NK-92 (cell line): ENCODE data around the gene ZNF367.

Source experiments
- DNase-seq: peaks from one replicate; lab custom pipeline; 2025; ENCODE audit not compliant: unreplicated experiment; lab: John Stamatoyannopoulos, UW

The ZNF367 gene

GRCh38 chr9:96437454-96437853 is 19.3 kb upstream of the ZNF367 start:
- no peak for DNase-seq

GRCh38 chr9:96436456-96437126 is 18.4 kb upstream of the ZNF367 start:
- DNase-seq, result no peak

GRCh38 chr9:96436063-96436455 is 17.9 kb upstream of the ZNF367 start:
- no peak for DNase-seq

- DNase-seq, result no peak
Measured at GRCh38 chr9:96435345-96435744, 17.2 kb upstream of the ZNF367 start.

- DNase-seq, result no peak
Measured at GRCh38 chr9:96430377-96430776, 12.2 kb upstream of the ZNF367 start.

- DNase-seq, result no peak
Measured at GRCh38 chr9:96429732-96430131, 11.6 kb upstream of the ZNF367 start.

GRCh38 chr9:96425500-96426169 is 7.5 kb upstream of the ZNF367 start:
- DNase-seq, result no peak

GRCh38 chr9:96423985-96424336 is 5.8 kb upstream of the ZNF367 start:
- no peak for DNase-seq

- no peak for DNase-seq
Measured at GRCh38 chr9:96423322-96423984, 5.3 kb upstream of the ZNF367 start.

GRCh38 chr9:96420468-96421219 is 2.5 kb upstream of the ZNF367 start:
- no peak for DNase-seq

- no peak for DNase-seq
Measured at GRCh38 chr9:96419691-96419969, 1.5 kb upstream of the ZNF367 start.

GRCh38 chr9:96418920-96419690 is 935 bp upstream of the ZNF367 start:
- DNase-seq, result no peak

GRCh38 chr9:96417661-96418082 is 498 bp downstream of the ZNF367 start:
- DNase-seq, result no peak

- DNase-seq, result peak; percentile 43
Measured at GRCh38 chr9:96417051-96417586, 1.1 kb downstream of the ZNF367 start.

- no peak for DNase-seq
Measured at GRCh38 chr9:96413302-96414221, 4.6 kb downstream of the ZNF367 start.

GRCh38 chr9:96412174-96412913 is 5.8 kb downstream of the ZNF367 start:
- DNase-seq, result no peak

- DNase-seq, result no peak
Measured at GRCh38 chr9:96411129-96411838, 6.9 kb downstream of the ZNF367 start.
